Measurements from ENCODE around the gene ZBTB7C.

The ZBTB7C gene

GRCh38 chr18:48065601-48065995 lies 343.6 kb downstream of the ZBTB7C start:
- H3K36me3 ChIP-seq (ENCODE audit: insufficient read depth, low read length): no peaks in the 10 kb centered on the region
- no peak overlapping the region for H3K27ac ChIP-seq (ENCODE audit: low read depth, low read length)
- H3K4me1 ChIP-seq (ENCODE audit: insufficient read depth, low read length): no peaks in the 10 kb centered on the region
- 98% methylated on average over 2 of the region's 3 CpGs for WGBS
- no peaks in the 10 kb centered on the region for H3K27me3 ChIP-seq (ENCODE audit: insufficient read depth, low read length)
- no peak overlapping the region for H3K9ac ChIP-seq (ENCODE audit: low read depth, low read length)
- H3K9me3 ChIP-seq (ENCODE audit: insufficient read depth, low read depth, low read length): no peaks in the 10 kb centered on the region
- H3K4me3 ChIP-seq (ENCODE audit: low read length): no peak overlapping the region

GRCh38 chr18:48064978-48065600 lies 344.1 kb downstream of the ZBTB7C start:
- Histone ChIP-seq H3K4me3 (ENCODE audit: low read length) (no peak overlapping the region), H3K4me1 (ENCODE audit: insufficient read depth, low read length) (peaks cover under 1% of the 10 kb centered on the region; the same call in 1 of the 2 replicates), H3K36me3 (ENCODE audit: insufficient read depth, low read length) (no peaks in the 10 kb centered on the region), H3K27me3 (ENCODE audit: insufficient read depth, low read length) (no peaks in the 10 kb centered on the region), H3K9ac (ENCODE audit: low read depth, low read length) (no peak overlapping the region), H3K9me3 (ENCODE audit: insufficient read depth, low read depth, low read length) (no peaks in the 10 kb centered on the region), H3K27ac (ENCODE audit: low read depth, low read length) (no peak overlapping the region)
- WGBS: 92% methylated on average over 10 of the region's 10 CpGs

- no peak overlapping the region for H3K27ac ChIP-seq (ENCODE audit: low read depth, low read length)
- H3K36me3 ChIP-seq (ENCODE audit: insufficient read depth, low read length): no peaks in the 10 kb centered on the region
- peaks cover 12% of the 10 kb centered on the region for H3K4me1 ChIP-seq (ENCODE audit: insufficient read depth, low read length)
- H3K9ac ChIP-seq (ENCODE audit: low read depth, low read length): no peak overlapping the region
- no peaks in the 10 kb centered on the region for H3K27me3 ChIP-seq (ENCODE audit: insufficient read depth, low read length)
- 90% methylated on average over 7 of the region's 7 CpGs for WGBS
- H3K9me3 ChIP-seq (ENCODE audit: insufficient read depth, low read depth, low read length): no peaks in the 10 kb centered on the region
- no peak overlapping the region for H3K4me3 ChIP-seq (ENCODE audit: low read length)
Measured at GRCh38 chr18:48061781-48062570, 347.2 kb downstream of the ZBTB7C start.

- Histone ChIP-seq H3K9ac (ENCODE audit: low read depth, low read length) (no peak overlapping the region), H3K9me3 (ENCODE audit: insufficient read depth, low read depth, low read length) (no peaks in the 10 kb centered on the region), H3K4me1 (ENCODE audit: insufficient read depth, low read length) (peaks cover 12% of the 10 kb centered on the region), H3K27me3 (ENCODE audit: insufficient read depth, low read length) (no peaks in the 10 kb centered on the region), H3K4me3 (ENCODE audit: low read length) (no peak overlapping the region), H3K36me3 (ENCODE audit: insufficient read depth, low read length) (no peaks in the 10 kb centered on the region), H3K27ac (ENCODE audit: low read depth, low read length) (no peak overlapping the region)
- WGBS: 88% methylated on average over 3 of the region's 3 CpGs
Measured at GRCh38 chr18:48060970-48061369, 348.2 kb downstream of the ZBTB7C start.

- H3K9ac ChIP-seq (ENCODE audit: low read depth, low read length): no peak overlapping the region
- H3K36me3 ChIP-seq (ENCODE audit: insufficient read depth, low read length): no peaks in the 10 kb centered on the region
- H3K27me3 ChIP-seq (ENCODE audit: insufficient read depth, low read length): no peaks in the 10 kb centered on the region
- WGBS: 83% methylated on average over 4 of the region's 4 CpGs
- no peak overlapping the region for H3K4me3 ChIP-seq (ENCODE audit: low read length)
- no peak overlapping the region for H3K27ac ChIP-seq (ENCODE audit: low read depth, low read length)
- H3K4me1 ChIP-seq (ENCODE audit: insufficient read depth, low read length): peaks cover 12% of the 10 kb centered on the region
- no peaks in the 10 kb centered on the region for H3K9me3 ChIP-seq (ENCODE audit: insufficient read depth, low read depth, low read length)
Measured at GRCh38 chr18:48060346-48060745, 348.8 kb downstream of the ZBTB7C start.

- H3K4me3 ChIP-seq (ENCODE audit: low read length): no peak overlapping the region
- 13% methylated on average over 5 of the region's 5 CpGs for WGBS
- no peaks in the 10 kb centered on the region for H3K36me3 ChIP-seq (ENCODE audit: insufficient read depth, low read length)
- H3K4me1 ChIP-seq (ENCODE audit: insufficient read depth, low read length): peaks cover 12% of the 10 kb centered on the region
- H3K9me3 ChIP-seq (ENCODE audit: insufficient read depth, low read depth, low read length): no peaks in the 10 kb centered on the region
- H3K27ac ChIP-seq (ENCODE audit: low read depth, low read length): no peak overlapping the region
- H3K27me3 ChIP-seq (ENCODE audit: insufficient read depth, low read length): no peaks in the 10 kb centered on the region
- no peak overlapping the region for H3K9ac ChIP-seq (ENCODE audit: low read depth, low read length)
Measured at GRCh38 chr18:48059455-48060010, 349.6 kb downstream of the ZBTB7C start.

- H3K27ac ChIP-seq (ENCODE audit: low read depth, low read length): no peak overlapping the region
- H3K36me3 ChIP-seq (ENCODE audit: insufficient read depth, low read length): no peaks in the 10 kb centered on the region
- H3K27me3 ChIP-seq (ENCODE audit: insufficient read depth, low read length): no peaks in the 10 kb centered on the region
- WGBS: 87% methylated on average over 6 of the region's 6 CpGs
- no peak overlapping the region for H3K9ac ChIP-seq (ENCODE audit: low read depth, low read length)
- peaks cover 19% of the 10 kb centered on the region for H3K4me1 ChIP-seq (ENCODE audit: insufficient read depth, low read length)
- no peaks in the 10 kb centered on the region for H3K9me3 ChIP-seq (ENCODE audit: insufficient read depth, low read depth, low read length)
- H3K4me3 ChIP-seq (ENCODE audit: low read length): no peak overlapping the region
Measured at GRCh38 chr18:48058486-48058885, 350.7 kb downstream of the ZBTB7C start.

- no peak overlapping the region for H3K27ac ChIP-seq (ENCODE audit: low read depth, low read length)
- no peaks in the 10 kb centered on the region for H3K27me3 ChIP-seq (ENCODE audit: insufficient read depth, low read length)
- no peak overlapping the region for H3K9ac ChIP-seq (ENCODE audit: low read depth, low read length)
- no peak overlapping the region for H3K4me3 ChIP-seq (ENCODE audit: low read length)
- no peaks in the 10 kb centered on the region for H3K9me3 ChIP-seq (ENCODE audit: insufficient read depth, low read depth, low read length)
- H3K4me1 ChIP-seq (ENCODE audit: insufficient read depth, low read length): peaks cover 19% of the 10 kb centered on the region
- H3K36me3 ChIP-seq (ENCODE audit: insufficient read depth, low read length): no peaks in the 10 kb centered on the region
Measured at GRCh38 chr18:48057018-48057417, 352.2 kb downstream of the ZBTB7C start.

- H3K9me3 ChIP-seq (ENCODE audit: insufficient read depth, low read depth, low read length): no peaks in the 10 kb centered on the region
- no peak overlapping the region for H3K4me3 ChIP-seq (ENCODE audit: low read length)
- H3K9ac ChIP-seq (ENCODE audit: low read depth, low read length): no peak overlapping the region
- no peaks in the 10 kb centered on the region for H3K36me3 ChIP-seq (ENCODE audit: insufficient read depth, low read length)
- no peaks in the 10 kb centered on the region for H3K27me3 ChIP-seq (ENCODE audit: insufficient read depth, low read length)
- H3K4me1 ChIP-seq (ENCODE audit: insufficient read depth, low read length): peaks cover 19% of the 10 kb centered on the region
- H3K27ac ChIP-seq (ENCODE audit: low read depth, low read length): no peak overlapping the region
- 86% methylated on average over 6 of the region's 6 CpGs for WGBS
Measured at GRCh38 chr18:48055351-48055750, 353.8 kb downstream of the ZBTB7C start.

GRCh38 chr18:48053881-48054816 lies 355.0 kb downstream of the ZBTB7C start:
- Histone ChIP-seq H3K27ac (ENCODE audit: low read depth, low read length) (no peak overlapping the region), H3K27me3 (ENCODE audit: insufficient read depth, low read length) (no peaks in the 10 kb centered on the region), H3K9ac (ENCODE audit: low read depth, low read length) (no peak overlapping the region), H3K9me3 (ENCODE audit: insufficient read depth, low read depth, low read length) (no peaks in the 10 kb centered on the region), H3K4me3 (ENCODE audit: low read length) (no peak overlapping the region), H3K36me3 (ENCODE audit: insufficient read depth, low read length) (no peaks in the 10 kb centered on the region), H3K4me1 (ENCODE audit: insufficient read depth, low read length) (peaks cover 9% of the 10 kb centered on the region)
- WGBS: 74% methylated on average over 20 of the region's 24 CpGs

- Histone ChIP-seq H3K9me3 (ENCODE audit: insufficient read depth, low read depth, low read length) (no peaks in the 10 kb centered on the region), H3K36me3 (ENCODE audit: insufficient read depth, low read length) (no peaks in the 10 kb centered on the region), H3K4me1 (ENCODE audit: insufficient read depth, low read length) (0 out of 2 replicates have a peak, but pooled peaks cover 7% of the 10 kb centered on the region), H3K4me3 (ENCODE audit: low read length) (no peak overlapping the region), H3K27ac (ENCODE audit: low read depth, low read length) (no peak overlapping the region), H3K27me3 (ENCODE audit: insufficient read depth, low read length) (no peaks in the 10 kb centered on the region), H3K9ac (ENCODE audit: low read depth, low read length) (no peak overlapping the region)
- 93% methylated on average over 7 of the region's 7 CpGs for WGBS
Measured at GRCh38 chr18:48052842-48053241, 356.3 kb downstream of the ZBTB7C start.

All from HUES64 (cell line).